PC-3 (cell line): ENCODE data around the gene SYMPK. TPM values are rescaled to one million over a fixed set of nuclear protein-coding genes. Genes with fewer than 3 reads are reported as not detected.

Experiments
- ATAC-seq: fragments of 200-7000 bp; cut with Tn5 transposase; 2 replicates; pipeline ENCODE4 v1.9.1; 2020; ENCODE audit warnings: mild to moderate bottlenecking, moderate library complexity
- BruUV-seq: library from RNA; stranded (reverse); fragments of 400-500 nt; replicated peaks from 2 replicates; lab custom pipeline; 2021; lab: Mats Ljungman, UMichigan
- CTCF ChIA-PET: fragments of 300-600 bp; sonication (Branson Sonifier 250); formaldehyde crosslinking; loops from one replicate; lab custom pipeline; 2022; ENCODE audit warnings: antibody characterized with exemption; lab: Charles Lee
- POLR2A ChIA-PET: fragments of 300-600 bp; sonication (Branson Sonifier 250); formaldehyde crosslinking; loops from one replicate; lab custom pipeline; 2022; ENCODE audit warnings: antibody characterized with exemption; ENCODE audit not compliant: unreplicated experiment; lab: Charles Lee
- DNase-seq: peaks from one replicate; pipeline ENCODE4 v3.0.0-alpha.2; 2015
- H2AFZ ChIP-seq: fragments of 300-600 bp; sonication (generic); 2 replicates; pipeline ENCODE4 v1.6.0; 2016; ENCODE audit warnings: antibody characterized with exemption, low read length
- H3F3A ChIP-seq: fragments of 300-600 bp; sonication (generic); one replicate; pipeline ENCODE4 v1.6.0; 2017; ENCODE audit warnings: antibody characterized with exemption, low read length, control low read depth, mild to moderate bottlenecking; ENCODE audit not compliant: unreplicated experiment
- H3K27ac ChIP-seq: fragments of 300-600 bp; sonication (generic); 2 replicates; pipeline ENCODE4 v1.5.1; 2016; ENCODE audit warnings: mild to moderate bottlenecking, low read length
- H3K27me3 ChIP-seq: fragments of 300-600 bp; sonication (generic); 2 replicates; pipeline ENCODE4 v1.6.1; 2016; ENCODE audit warnings: low read length, mixed read lengths
- H3K36me3 ChIP-seq: fragments of 300-600 bp; sonication (generic); 2 replicates; pipeline ENCODE4 v1.6.1; 2016; ENCODE audit warnings: low read depth, mixed run types, low read length, mixed read lengths
- H3K4me1 ChIP-seq: fragments of 300-600 bp; sonication (generic); 2 replicates; pipeline ENCODE4 v1.5.1; 2016; ENCODE audit warnings: low read length; ENCODE audit not compliant: insufficient read depth
- H3K4me2 ChIP-seq: fragments of 300-600 bp; sonication (generic); 2 replicates; pipeline ENCODE4 v1.6.0; 2016; ENCODE audit warnings: low read length
- H3K4me3 ChIP-seq: fragments of 300-600 bp; sonication (generic); 2 replicates; pipeline ENCODE4 v1.5.1; 2016; ENCODE audit warnings: mild to moderate bottlenecking, low read length, mixed read lengths
- H3K79me2 ChIP-seq: fragments of 300-600 bp; sonication (generic); 2 replicates; pipeline ENCODE4 v1.6.1; 2017; ENCODE audit warnings: low read length, mixed read lengths
- H3K9ac ChIP-seq: fragments of 300-600 bp; sonication (generic); 2 replicates; pipeline ENCODE4 v1.6.0; 2016; ENCODE audit warnings: mild to moderate bottlenecking, low read length
- H3K9me2 ChIP-seq: fragments of 300-600 bp; sonication (generic); replicated peaks from 2 replicates; pipeline ENCODE4 v1.6.1; 2016; ENCODE audit warnings: mixed run types, low read length, mixed read lengths
- H3K9me3 ChIP-seq: fragments of 300-600 bp; sonication (generic); 2 replicates; pipeline ENCODE4 v1.6.1; 2016; ENCODE audit warnings: low read length, mixed read lengths
- H4K20me1 ChIP-seq: fragments of 300-600 bp; sonication (generic); 2 replicates; pipeline ENCODE4 v1.6.1; 2016; ENCODE audit warnings: low read length, mixed read lengths
- CTCF ChIP-seq: fragments of 300-600 bp; sonication (generic); conservative IDR thresholded peaks from 2 replicates; pipeline ENCODE4 v1.5.1; 2017; ENCODE audit warnings: antibody characterized with exemption, low read depth, mild to moderate bottlenecking, low read length
- EZH2 ChIP-seq: fragments of 300-600 bp; sonication (generic); IDR thresholded peaks from one replicate; pipeline ENCODE4 v1.6.1; 2017; ENCODE audit warnings: antibody characterized with exemption, mild to moderate bottlenecking, low read length; ENCODE audit not compliant: unreplicated experiment
- EZH2phosphoT487 ChIP-seq: fragments of 300-600 bp; sonication (generic); IDR thresholded peaks from 2 replicates; pipeline ENCODE4 v1.6.1; 2018; ENCODE audit warnings: mild to moderate bottlenecking, antibody characterized with exemption, low read length, borderline replicate concordance
- intact Hi-C: fragments of 100-400 bp; cut with micrococcal nuclease; formaldehyde crosslinking; loops from 2 replicates; pipeline ENCODE4 v1.9.0; 2023
- total RNA-seq: library from RNA; depleted of rRNA; stranded (reverse); fragments of >200 nt; gene quantifications from 2 replicates; pipeline ENCODE4 v1.2.3, GENCODE V29; 2014

The SYMPK gene
- total RNA-seq, 1 experiment from 2014 or later, result 36.6 TPM

GRCh38 chr19:45865269-45865948 lies 2.5 kb upstream of the SYMPK start:
- TF ChIP-seq EZH2phosphoT487 (no peak), CTCF (no peak), EZH2 (no peak)
- H3K4me3 ChIP-seq, result no peak overlapping the region
- peaks cover 13% of the 10 kb centered on the region for H3K27me3 ChIP-seq
- POLR2A ChIA-PET, result no interaction called here
- H3K27ac ChIP-seq, result no peak overlapping the region
- no peak overlapping the region for H3K9ac ChIP-seq
- BruUV-seq, result no TSS peak
- H3K4me1 ChIP-seq, result no peaks in the 10 kb centered on the region
- peaks cover 23% of the 10 kb centered on the region for H3K79me2 ChIP-seq
- no peaks in the 10 kb centered on the region for H4K20me1 ChIP-seq
- CTCF ChIA-PET, result interaction anchor here (0.7 kb wide), 1 partner anchor 327 kb away, joined by 3 read pairs; no protein-coding TSS in a partner anchor
- H3K36me3 ChIP-seq, result no peaks in the 10 kb centered on the region
- H3K9me3 ChIP-seq, result no peaks in the 10 kb centered on the region
- intact Hi-C loops, result no loop called here
- ATAC-seq (no peak), DNase-seq (no peak)
- no peaks in the 10 kb centered on the region for H3K9me2 ChIP-seq
- no peak overlapping the region for H2AFZ ChIP-seq
- no peak overlapping the region for H3K4me2 ChIP-seq
- H3F3A ChIP-seq, result no peaks in the 10 kb centered on the region

GRCh38 chr19:45864629-45865082 lies 1.7 kb upstream of the SYMPK start:
- Histone ChIP-seq H3K9ac (no peak overlapping the region), H3K9me2 (no peaks in the 10 kb centered on the region), H3K36me3 (no peaks in the 10 kb centered on the region), H3K9me3 (no peaks in the 10 kb centered on the region), H3K4me3 (no peak overlapping the region), H3K27me3 (peaks cover 13% of the 10 kb centered on the region), H4K20me1 (no peaks in the 10 kb centered on the region), H3K79me2 (peaks cover 23% of the 10 kb centered on the region), H3K4me2 (no peak overlapping the region), H2AFZ (no peak overlapping the region), H3F3A (no peaks in the 10 kb centered on the region), H3K27ac (no peak overlapping the region), H3K4me1 (no peaks in the 10 kb centered on the region)
- DNase-seq (no peak), ATAC-seq (no peak)
- POLR2A ChIA-PET, result no interaction called here
- no TSS peak for BruUV-seq
- CTCF ChIA-PET, result interaction anchor here (0.7 to 1.6 kb wide), 2 partner anchors 20 to 327 kb away, joined by 3 to 9 read pairs; no protein-coding TSS in a partner anchor
- no peak for TF ChIP-seq EZH2phosphoT487
- no peak for TF ChIP-seq EZH2
- TF ChIP-seq CTCF, result no peak
- intact Hi-C loops, result no loop called here
